H9 (cell line): ENCODE results near the gene CAMK2N1. TPM values are rescaled to one million over a fixed set of nuclear protein-coding genes. Genes with fewer than 3 reads are reported as not detected.

ENCODE experiments used
- DNase-seq: peaks from one replicate; pipeline ENCODE4 v3.0.0-alpha.2; 2017
- H2AFZ ChIP-seq: one replicate; pipeline ENCODE4 v1.6.1; 2013; ENCODE audit warnings: mild to moderate bottlenecking, low read length, control low read depth, moderate library complexity
- H2AK5ac ChIP-seq: 2 replicates; pipeline ENCODE4 v1.6.1; 2013; ENCODE audit warnings: low read length, control low read depth, mixed read lengths; ENCODE audit not compliant: insufficient read length
- H2BK120ac ChIP-seq: one replicate; pipeline ENCODE4 v1.6.1; 2013; ENCODE audit warnings: low read depth, mild to moderate bottlenecking, low read length, control low read depth, inconsistent platforms; ENCODE audit not compliant: poor library complexity, severe bottlenecking
- H2BK12ac ChIP-seq: 2 replicates; pipeline ENCODE4 v1.6.1; 2013; ENCODE audit warnings: low read length, control low read depth, mixed read lengths, low read depth; ENCODE audit not compliant: insufficient read length
- H2BK15ac ChIP-seq: 2 replicates; pipeline ENCODE4 v1.6.1; 2013; ENCODE audit warnings: low read depth, low read length, control low read depth
- H2BK20ac ChIP-seq: one replicate; pipeline ENCODE4 v1.6.1; 2013; ENCODE audit warnings: low read depth, mild to moderate bottlenecking, low read length, control low read depth, inconsistent platforms; ENCODE audit not compliant: poor library complexity, severe bottlenecking
- H2BK5ac ChIP-seq: 2 replicates; pipeline ENCODE4 v1.6.1; 2013; ENCODE audit warnings: low read length, control low read depth, mixed read lengths; ENCODE audit not compliant: insufficient read length
- H3K14ac ChIP-seq: 2 replicates; pipeline ENCODE4 v1.6.1; 2013; ENCODE audit warnings: low read length, control low read depth; ENCODE audit not compliant: insufficient read depth
- H3K18ac ChIP-seq: 2 replicates; pipeline ENCODE4 v1.6.1; 2013; ENCODE audit warnings: low read depth, mild to moderate bottlenecking, mixed read lengths, low read length, control low read depth; ENCODE audit not compliant: insufficient read length
- H3K23ac ChIP-seq: 2 replicates; pipeline ENCODE4 v1.6.1; 2013; ENCODE audit warnings: low read length, control low read depth, mixed read lengths, low read depth; ENCODE audit not compliant: insufficient read length
- H3K23me2 ChIP-seq: 2 replicates; pipeline ENCODE4 v1.6.1; 2013; ENCODE audit warnings: low read depth, mild to moderate bottlenecking, mixed read lengths, low read length, control low read depth; ENCODE audit not compliant: insufficient read length, poor library complexity, severe bottlenecking
- H3K27ac ChIP-seq: 2 replicates; pipeline ENCODE4 v1.5.1; 2013; ENCODE audit warnings: low read length, control low read depth, mixed read lengths, low read depth; ENCODE audit not compliant: insufficient read length
- H3K27me3 ChIP-seq: 2 replicates; pipeline ENCODE4 v1.6.1; 2013; ENCODE audit warnings: low read length, control low read depth, inconsistent platforms; ENCODE audit not compliant: insufficient read depth
- H3K4ac ChIP-seq: 2 replicates; pipeline ENCODE4 v1.6.1; 2013; ENCODE audit warnings: low read depth, mild to moderate bottlenecking, control low read depth, inconsistent platforms, low read length, moderate library complexity
- H3K4me1 ChIP-seq: 2 replicates; pipeline ENCODE4 v1.6.1; 2013; ENCODE audit warnings: low read length, control low read depth, inconsistent platforms; ENCODE audit not compliant: insufficient read depth
- H3K4me2 ChIP-seq: 2 replicates; pipeline ENCODE4 v1.6.1; 2013; ENCODE audit warnings: low read length, control low read depth, mixed read lengths; ENCODE audit not compliant: insufficient read length, insufficient read depth
- H3K56ac ChIP-seq: 2 replicates; pipeline ENCODE4 v1.6.1; 2013; ENCODE audit warnings: low read depth, mild to moderate bottlenecking, mixed read lengths, low read length, control low read depth; ENCODE audit not compliant: insufficient read length
- H3K79me1 ChIP-seq: 2 replicates; pipeline ENCODE4 v1.6.1; 2013; ENCODE audit warnings: low read depth, mild to moderate bottlenecking, moderate library complexity, low read length, control low read depth, inconsistent platforms; ENCODE audit not compliant: insufficient read depth, poor library complexity, severe bottlenecking
- H3K79me2 ChIP-seq: 2 replicates; pipeline ENCODE4 v1.6.1; 2013; ENCODE audit warnings: low read length, control low read depth, inconsistent platforms; ENCODE audit not compliant: insufficient read depth
- H3K9ac ChIP-seq: 2 replicates; pipeline ENCODE4 v1.6.1; 2013; ENCODE audit warnings: low read length, control low read depth, mixed read lengths; ENCODE audit not compliant: insufficient read length; ENCODE audit errors: extremely low read depth
- H3K9me3 ChIP-seq: one replicate; pipeline ENCODE4 v1.6.1; 2013; ENCODE audit warnings: low read depth, low read length, inconsistent platforms; ENCODE audit not compliant: control insufficient read depth
- H3T11ph ChIP-seq: one replicate; pipeline ENCODE4 v1.6.1; 2013; ENCODE audit warnings: mild to moderate bottlenecking, low read length, control low read depth, inconsistent platforms
- H4K20me1 ChIP-seq: one replicate; pipeline ENCODE4 v1.6.1; 2013; ENCODE audit not compliant: control insufficient read depth, insufficient read length, insufficient read depth
- H4K5ac ChIP-seq: 2 replicates; pipeline ENCODE4 v1.6.1; 2013; ENCODE audit warnings: low read depth, mild to moderate bottlenecking, mixed read lengths, low read length, control low read depth; ENCODE audit not compliant: insufficient read length
- H4K8ac ChIP-seq: replicated peaks from 2 replicates; pipeline ENCODE4 v1.6.1; 2013; ENCODE audit warnings: low read length, control low read depth, mixed read lengths, low read depth; ENCODE audit not compliant: insufficient read length
- H4K91ac ChIP-seq: 2 replicates; pipeline ENCODE4 v1.6.1; 2013; ENCODE audit warnings: low read depth, mild to moderate bottlenecking, moderate library complexity, mixed read lengths, low read length, control low read depth; ENCODE audit not compliant: insufficient read length
- H3K27ac Mint-ChIP-seq, 3 experiments: 2 replicates in 2 of 3; 3 replicates in 1 of 3; pipeline ENCODE4 v1.8.0; 2020 to 2021; ENCODE audit warnings: mixed read lengths in 3 of 3, mild to moderate bottlenecking in 1 of 3, moderate library complexity in 1 of 3
- H3K27me3 Mint-ChIP-seq: 2 replicates; pipeline ENCODE4 v1.8.0; 2021; ENCODE audit warnings: low read depth, mild to moderate bottlenecking, moderate library complexity, mixed read lengths
- H3K36me3 Mint-ChIP-seq, 3 experiments: 2 replicates in 2 of 3; 3 replicates in 1 of 3; pipeline ENCODE4 v1.8.0; 2020 to 2021; ENCODE audit warnings: low read depth in 3 of 3, mixed read lengths in 3 of 3; ENCODE audit not compliant: insufficient read depth in 1 of 3
- H3K4me1 Mint-ChIP-seq, 2 experiments: 2 replicates each; pipeline ENCODE4 v1.8.0; 2020; ENCODE audit warnings: mixed read lengths in 2 of 2
- H3K4me3 Mint-ChIP-seq, 2 experiments: 2 replicates in 1 of 2; 3 replicates in 1 of 2; pipeline ENCODE4 v1.8.0; 2020 to 2021; ENCODE audit warnings: mild to moderate bottlenecking in 2 of 2, mixed read lengths in 2 of 2, moderate library complexity in 1 of 2
- H3K9me3 Mint-ChIP-seq, 2 experiments: 2 replicates in 1 of 2; 3 replicates in 1 of 2; pipeline ENCODE4 v1.8.0; 2020; ENCODE audit warnings: mild to moderate bottlenecking in 2 of 2, mixed read lengths in 2 of 2, moderate library complexity in 1 of 2
- CTCF ChIP-seq: fragments of 200-600 bp; sonication (generic); conservative IDR thresholded peaks from 3 replicates; pipeline ENCODE4 v1.8.0; 2021; ENCODE audit warnings: antibody characterized with exemption, mild to moderate bottlenecking
- WGBS: extraction: QIAGEN DNeasy Blood & Tissue Kit; methylation state at CpG from one replicate; pipeline ENCODE4 v1.1.7; 2013; ENCODE audit warnings: missing lambda C conversion rate, low lambda C conversion rate, mixed read lengths; ENCODE audit not compliant: insufficient read length; ENCODE audit errors: extremely low coverage; 5-methylcytosine and 5-hydroxymethylcytosine counted together
- total RNA-seq: library from RNA; stranded (reverse); gene quantifications from 2 replicates; pipeline ENCODE4 v1.2.1, GENCODE V29; 2021

CAMK2N1 gene
- total RNA-seq, 1 experiment from 2014 or later: 1.2 TPM

- H3K23ac ChIP-seq: no peak overlapping the region
- no peak for TF ChIP-seq CTCF
- H3K79me1 ChIP-seq: no peaks in the 10 kb centered on the region
- no peak overlapping the region for H3K9ac ChIP-seq
- H3K14ac ChIP-seq: no peak overlapping the region
- H3K9me3 ChIP-seq: no peaks in the 10 kb centered on the region
- H3T11ph ChIP-seq: no peak overlapping the region
- no peak overlapping the region for H2AK5ac ChIP-seq
- no peak overlapping the region for H2BK20ac ChIP-seq
- H4K91ac ChIP-seq: no peak overlapping the region
- no peaks in the 10 kb centered on the region for H3K4me1 ChIP-seq
- H2BK5ac ChIP-seq: no peak overlapping the region
- no peak overlapping the region for H4K8ac ChIP-seq
- Mint-ChIP-seq H3K4me1 (peaks cover 5 to 6% of the 10 kb centered on the region in 2 experiments), H3K4me3 (no peak overlapping the region), H3K36me3 (no peaks in the 10 kb centered on the region), H3K9me3 (no peaks in the 10 kb centered on the region), H3K27ac (no peak overlapping the region), H3K27me3 (peaks cover 42% of the 10 kb centered on the region)
- no peak overlapping the region for H2BK12ac ChIP-seq
- no peak overlapping the region for H2AFZ ChIP-seq
- H2BK15ac ChIP-seq: no peak overlapping the region
- no peak overlapping the region for H4K5ac ChIP-seq
- H2BK120ac ChIP-seq: no peak overlapping the region
- no peak overlapping the region for H3K56ac ChIP-seq
- no peak for DNase-seq
- no peak overlapping the region for H3K4ac ChIP-seq
- WGBS: no CpG with 5 or more reads among the region's 4 CpGs
- no peak overlapping the region for H3K18ac ChIP-seq
- no peak overlapping the region for H3K27ac ChIP-seq
- no peaks in the 10 kb centered on the region for H4K20me1 ChIP-seq
- H3K27me3 ChIP-seq: no peaks in the 10 kb centered on the region; the same call in 1 of the 2 replicates
- no peak overlapping the region for H3K4me2 ChIP-seq
- H3K23me2 ChIP-seq: no peaks in the 10 kb centered on the region
- no peaks in the 10 kb centered on the region for H3K79me2 ChIP-seq
Measured at GRCh38 chr1:20454004-20454403, 32.0 kb downstream of the CAMK2N1 start.
